Esophagus muscularis mucosa (tissue), 4 donors: ENCODE results near the gene ANP32B.
A peak's percentile ranks its signal among the peaks of the same experiment; 100 is the strongest.

ENCODE experiments used
- EP300 ChIP-seq: sonication (generic); formaldehyde crosslinking; IDR thresholded peaks from one replicate; pipeline ENCODE4 v1.6.1; 2017; ENCODE audit warnings: antibody characterized with exemption
- POLR2AphosphoS5 ChIP-seq, 2 donors: sonication (generic); formaldehyde crosslinking; IDR thresholded peaks; one replicate each; pipeline ENCODE4 v1.6.1; 2017; ENCODE audit warnings: antibody characterized with exemption in 2 of 2
- TF ChIP-seq, protein P1 (sequence below), 3 experiments: fragments of 200-600 bp in 2 of 3; fragments of 450-650 bp in 1 of 3; sonication (generic) in 2 of 3; IDR thresholded peaks; one replicate each; pipeline ENCODE4 v1.5.1; 2017 to 2019; ENCODE audit warnings: antibody characterized with exemption in 3 of 3, mild to moderate bottlenecking in 2 of 3, moderate library complexity in 1 of 3

DNA sequence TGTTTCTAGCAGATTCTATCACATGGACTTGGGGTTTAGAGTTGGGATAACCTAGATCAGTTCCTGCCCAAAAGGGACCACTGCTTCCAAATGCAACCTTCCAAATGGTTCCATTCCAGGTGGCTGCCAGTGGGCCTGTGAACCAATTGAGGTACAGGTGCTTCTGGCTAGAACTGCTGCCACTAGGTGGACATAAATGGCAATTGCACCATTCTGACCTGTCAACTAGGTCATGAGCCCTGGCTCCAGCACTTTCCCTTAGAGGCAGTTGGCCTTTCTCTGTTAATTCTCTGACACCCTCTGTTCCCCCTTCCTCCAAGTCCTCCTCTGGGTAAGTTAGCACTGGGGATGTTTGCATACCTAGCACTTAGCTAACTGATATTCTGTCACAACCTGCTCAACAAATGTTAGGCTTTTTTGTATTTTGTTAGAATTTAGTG lies 28.6 kb upstream of the ANP32B start:
- TF ChIP-seq, protein P1, sequence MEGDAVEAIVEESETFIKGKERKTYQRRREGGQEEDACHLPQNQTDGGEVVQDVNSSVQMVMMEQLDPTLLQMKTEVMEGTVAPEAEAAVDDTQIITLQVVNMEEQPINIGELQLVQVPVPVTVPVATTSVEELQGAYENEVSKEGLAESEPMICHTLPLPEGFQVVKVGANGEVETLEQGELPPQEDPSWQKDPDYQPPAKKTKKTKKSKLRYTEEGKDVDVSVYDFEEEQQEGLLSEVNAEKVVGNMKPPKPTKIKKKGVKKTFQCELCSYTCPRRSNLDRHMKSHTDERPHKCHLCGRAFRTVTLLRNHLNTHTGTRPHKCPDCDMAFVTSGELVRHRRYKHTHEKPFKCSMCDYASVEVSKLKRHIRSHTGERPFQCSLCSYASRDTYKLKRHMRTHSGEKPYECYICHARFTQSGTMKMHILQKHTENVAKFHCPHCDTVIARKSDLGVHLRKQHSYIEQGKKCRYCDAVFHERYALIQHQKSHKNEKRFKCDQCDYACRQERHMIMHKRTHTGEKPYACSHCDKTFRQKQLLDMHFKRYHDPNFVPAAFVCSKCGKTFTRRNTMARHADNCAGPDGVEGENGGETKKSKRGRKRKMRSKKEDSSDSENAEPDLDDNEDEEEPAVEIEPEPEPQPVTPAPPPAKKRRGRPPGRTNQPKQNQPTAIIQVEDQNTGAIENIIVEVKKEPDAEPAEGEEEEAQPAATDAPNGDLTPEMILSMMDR (IDR thresholded peaks at IDR 0.05), result peak; percentile 14 to 38 (median 18)
- no peak for TF ChIP-seq POLR2AphosphoS5 (IDR thresholded peaks at IDR 0.05)
- no peak for TF ChIP-seq EP300
